Parathyroid adenoma (tissue), 2 donors: Measurements from ENCODE around the gene PARD6B.
A peak's percentile ranks its signal among the peaks of the same experiment; 100 is the strongest.
"Not testable (repeated sequence)": the region's sequence is repeated elsewhere in the genome, so short reads cannot be mapped to it uniquely, and the experiment has no call there.

ENCODE experiments used
- H2AFZ ChIP-seq: fragments of 300-600 bp; sonication (generic); one replicate; pipeline ENCODE4 v1.7.0; 2017; ENCODE audit warnings: antibody characterized with exemption, mild to moderate bottlenecking
- H3K27ac ChIP-seq: fragments of 300-600 bp; sonication (generic); one replicate; pipeline ENCODE4 v1.7.0; 2017
- H3K27me3 ChIP-seq: fragments of 300-600 bp; sonication (generic); one replicate; pipeline ENCODE4 v1.7.0; 2017; ENCODE audit warnings: low read length; ENCODE audit not compliant: control insufficient read depth, insufficient read depth
- H3K36me3 ChIP-seq: fragments of 300-600 bp; sonication (generic); one replicate; pipeline ENCODE4 v1.7.0; 2017; ENCODE audit warnings: low read length; ENCODE audit not compliant: control insufficient read depth, insufficient read depth
- H3K4me1 ChIP-seq: fragments of 300-600 bp; sonication (generic); one replicate; pipeline ENCODE4 v1.7.0; 2017; ENCODE audit warnings: control low read depth
- H3K4me2 ChIP-seq: fragments of 300-600 bp; sonication (generic); one replicate; pipeline ENCODE4 v1.7.0; 2017; ENCODE audit warnings: low read length
- H3K4me3 ChIP-seq: fragments of 300-600 bp; sonication (generic); one replicate; pipeline ENCODE4 v1.7.0; 2017; ENCODE audit warnings: low read depth, low read length
- H3K79me2 ChIP-seq: fragments of 300-600 bp; sonication (generic); one replicate; pipeline ENCODE4 v1.7.0; 2017; ENCODE audit warnings: control low read depth
- H3K9ac ChIP-seq: fragments of 300-600 bp; sonication (generic); one replicate; pipeline ENCODE4 v1.7.0; 2017; ENCODE audit warnings: mild to moderate bottlenecking
- H3K9me3 ChIP-seq: fragments of 300-600 bp; sonication (generic); one replicate; pipeline ENCODE4 v1.7.0; 2017; ENCODE audit warnings: low read length; ENCODE audit not compliant: control insufficient read depth
- CTCF ChIP-seq: fragments of 300-600 bp; sonication (generic); IDR thresholded peaks from one replicate; pipeline ENCODE4 v1.7.0; 2017; ENCODE audit warnings: antibody characterized with exemption, mild to moderate bottlenecking
- donor health status: primary hyperparathyroidism.

PARD6B gene

GRCh38 chr20:50711113-50711825, 20.1 kb upstream of the PARD6B start:
- peak overlapping the region; percentile 6 for H2AFZ ChIP-seq
- no peak for TF ChIP-seq CTCF
- H3K4me1 ChIP-seq: no peaks in the 10 kb centered on the region
- H3K4me2 ChIP-seq: peak overlapping the region; percentile 0
- no peaks in the 10 kb centered on the region for H3K9me3 ChIP-seq
- H3K79me2 ChIP-seq: no peaks in the 10 kb centered on the region
- H3K27ac ChIP-seq: no peak overlapping the region
- no peaks in the 10 kb centered on the region for H3K36me3 ChIP-seq
- no peak overlapping the region for H3K9ac ChIP-seq
- no peak overlapping the region for H3K4me3 ChIP-seq
- H3K27me3 ChIP-seq: no peaks in the 10 kb centered on the region

GRCh38 chr20:50712771-50713656, 18.4 kb upstream of the PARD6B start:
- Histone ChIP-seq H3K4me1 (peaks cover 3% of the 10 kb centered on the region), H3K9me3 (no peaks in the 10 kb centered on the region), H3K4me3 (no peak overlapping the region), H3K36me3 (no peaks in the 10 kb centered on the region), H3K4me2 (no peak overlapping the region), H2AFZ (peak overlapping the region; percentile 69), H3K27me3 (no peaks in the 10 kb centered on the region), H3K9ac (no peak overlapping the region), H3K27ac (no peak overlapping the region), H3K79me2 (no peaks in the 10 kb centered on the region)
- TF ChIP-seq CTCF: no peak

- H3K27ac ChIP-seq: no peak overlapping the region
- H3K4me2 ChIP-seq: no peak overlapping the region
- no peaks in the 10 kb centered on the region for H3K36me3 ChIP-seq
- no peak overlapping the region for H3K9ac ChIP-seq
- peak; percentile 40 for TF ChIP-seq CTCF
- H3K9me3 ChIP-seq: no peaks in the 10 kb centered on the region
- H3K27me3 ChIP-seq: no peaks in the 10 kb centered on the region
- no peak overlapping the region for H3K4me3 ChIP-seq
- peak overlapping the region; percentile 69 for H2AFZ ChIP-seq
- H3K4me1 ChIP-seq: peaks cover 10% of the 10 kb centered on the region
- H3K79me2 ChIP-seq: no peaks in the 10 kb centered on the region
These were observed 17.7 kb upstream of the PARD6B start for GRCh38 chr20:50713657-50714101.

- H3K27me3 ChIP-seq, H3K4me2 ChIP-seq, H3K27ac ChIP-seq, H3K4me3 ChIP-seq, H3K9ac ChIP-seq, H3K79me2 ChIP-seq, H2AFZ ChIP-seq, H3K36me3 ChIP-seq, H3K9me3 ChIP-seq: not testable (repeated sequence)
- H3K4me1 ChIP-seq: peaks cover 11% of the 10 kb centered on the region
These were observed 17.0 kb upstream of the PARD6B start for GRCh38 chr20:50714426-50714825.

- no peak for TF ChIP-seq CTCF
- peaks cover 11% of the 10 kb centered on the region for H3K4me1 ChIP-seq
These were observed 15.7 kb upstream of the PARD6B start for GRCh38 chr20:50715694-50716093.

More at GRCh38 chr20:50715694-50716093, 15.7 kb upstream of the PARD6B start:
- Histone ChIP-seq H3K9ac (no peak overlapping the region), H3K4me2 (no peak overlapping the region), H3K27me3 (no peaks in the 10 kb centered on the region), H3K27ac (no peak overlapping the region), H3K4me3 (no peak overlapping the region), H3K9me3 (no peaks in the 10 kb centered on the region), H3K79me2 (no peaks in the 10 kb centered on the region), H2AFZ (no peak overlapping the region), H3K36me3 (no peaks in the 10 kb centered on the region)
